Measurements from ENCODE around the gene IL1RL2.

The IL1RL2 gene

DNA sequence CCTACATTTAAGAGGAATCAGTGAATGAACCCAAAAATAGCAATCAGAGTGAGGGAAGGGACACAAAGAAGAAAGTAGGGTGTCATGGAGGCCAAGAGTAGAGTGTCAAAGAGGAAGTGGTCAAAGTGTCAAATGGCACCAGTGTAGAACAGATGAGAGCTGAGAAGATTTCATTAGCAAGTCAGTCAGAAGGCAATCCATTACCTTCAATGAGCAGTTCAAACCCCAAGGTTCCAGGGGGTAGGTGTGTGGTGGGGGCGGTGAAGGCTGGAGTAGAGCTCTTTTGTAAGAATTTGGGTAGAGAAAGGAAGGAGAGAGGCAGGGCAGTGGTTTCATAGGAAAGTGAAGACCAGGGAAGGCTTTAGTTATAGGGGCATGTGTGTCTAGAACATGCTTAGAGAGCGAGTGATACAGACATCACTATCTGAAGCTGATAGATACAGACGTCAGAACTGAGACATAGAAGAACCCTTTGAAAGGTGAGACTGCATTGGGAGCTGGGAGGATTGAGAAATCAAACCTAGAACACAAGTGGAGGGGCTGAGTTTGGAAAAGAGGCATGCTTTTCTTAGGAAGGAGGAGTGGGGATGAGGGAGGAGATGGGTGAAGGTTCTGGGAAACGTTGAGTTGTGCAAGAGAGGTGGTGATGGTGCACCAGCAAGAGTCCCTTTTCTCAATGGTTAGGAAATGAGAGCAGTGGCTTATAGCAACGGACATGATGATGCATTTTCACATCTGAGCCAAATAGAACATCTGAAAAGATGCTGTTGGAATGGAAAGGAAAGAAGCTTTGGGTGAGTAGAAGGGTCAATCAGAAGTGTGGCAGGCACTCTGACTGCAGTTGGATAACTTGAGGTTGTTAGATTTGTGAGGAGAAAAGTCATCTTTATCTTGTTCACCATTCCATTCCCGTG is 75.7 kb downstream of the IL1RL2 start:
- DNase-seq (ENCODE audit: low read depth in 2 of 2, low spot score in 1 of 2): no peak

DNA sequence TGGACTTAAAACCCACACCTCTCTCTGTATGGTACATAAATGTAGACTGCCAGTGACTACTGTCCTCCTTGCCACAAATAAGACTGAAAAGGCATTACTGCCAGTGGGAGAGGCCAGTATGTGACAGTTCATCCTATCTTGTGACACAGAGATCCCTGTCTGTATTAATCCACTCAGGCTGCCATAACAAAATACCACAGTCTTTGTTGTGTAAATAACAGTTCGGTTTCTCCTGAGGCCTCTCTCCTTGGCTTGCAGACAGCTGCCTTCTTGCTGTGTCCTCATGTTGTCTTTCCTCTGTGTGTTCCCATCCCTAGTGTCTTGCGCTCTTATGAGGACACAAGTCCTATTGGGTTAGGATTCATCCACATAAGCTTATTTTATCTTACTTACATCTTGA is 78.1 kb downstream of the IL1RL2 start:
- no peak for DNase-seq (ENCODE audit: low read depth in 2 of 2, low spot score in 1 of 2)

DNA sequence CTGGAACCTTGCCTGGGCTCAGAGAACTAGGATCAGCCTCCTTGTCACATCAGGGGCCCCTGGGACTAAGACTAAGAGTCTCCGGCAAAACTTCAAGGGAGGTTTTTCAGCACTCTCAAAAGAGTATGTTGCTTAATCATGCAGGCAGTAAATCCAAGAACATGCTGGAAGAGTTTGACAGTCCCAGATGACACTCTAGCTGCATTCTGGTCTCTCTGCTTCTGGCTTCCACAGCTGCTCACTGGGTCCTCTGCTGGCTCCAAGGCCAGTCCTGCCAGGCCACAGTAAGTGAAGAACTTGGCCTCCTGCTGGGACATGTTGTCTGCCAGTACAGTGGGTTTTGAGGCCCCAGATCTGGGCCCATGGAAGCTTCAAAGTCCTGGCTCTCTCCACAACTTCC is 79.4 kb downstream of the IL1RL2 start:
- DNase-seq (ENCODE audit: low read depth in 2 of 2, low spot score in 1 of 2): no peak

DNA sequence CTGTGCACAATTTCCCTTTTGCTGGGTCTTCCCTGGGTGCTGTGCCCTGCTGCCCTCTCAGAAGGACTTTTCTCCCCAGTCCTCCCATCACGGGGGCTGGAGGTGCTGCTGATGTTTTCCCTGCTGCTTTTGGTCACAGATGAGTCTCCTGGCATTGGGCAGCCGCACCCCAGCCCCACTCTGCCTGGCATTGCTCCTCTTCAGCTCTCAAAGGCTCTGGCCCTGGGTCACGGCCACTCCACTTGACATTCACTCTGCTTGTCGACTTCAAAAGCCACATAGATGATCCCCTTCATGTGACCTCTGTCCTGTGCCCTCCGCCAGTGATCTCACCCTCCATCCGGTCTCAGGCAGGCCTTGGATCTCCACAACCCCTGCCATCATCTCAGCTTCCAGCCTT is 81.0 kb downstream of the IL1RL2 start:
- DNase-seq (ENCODE audit: low read depth in 2 of 2, low spot score in 1 of 2): no peak

DNA sequence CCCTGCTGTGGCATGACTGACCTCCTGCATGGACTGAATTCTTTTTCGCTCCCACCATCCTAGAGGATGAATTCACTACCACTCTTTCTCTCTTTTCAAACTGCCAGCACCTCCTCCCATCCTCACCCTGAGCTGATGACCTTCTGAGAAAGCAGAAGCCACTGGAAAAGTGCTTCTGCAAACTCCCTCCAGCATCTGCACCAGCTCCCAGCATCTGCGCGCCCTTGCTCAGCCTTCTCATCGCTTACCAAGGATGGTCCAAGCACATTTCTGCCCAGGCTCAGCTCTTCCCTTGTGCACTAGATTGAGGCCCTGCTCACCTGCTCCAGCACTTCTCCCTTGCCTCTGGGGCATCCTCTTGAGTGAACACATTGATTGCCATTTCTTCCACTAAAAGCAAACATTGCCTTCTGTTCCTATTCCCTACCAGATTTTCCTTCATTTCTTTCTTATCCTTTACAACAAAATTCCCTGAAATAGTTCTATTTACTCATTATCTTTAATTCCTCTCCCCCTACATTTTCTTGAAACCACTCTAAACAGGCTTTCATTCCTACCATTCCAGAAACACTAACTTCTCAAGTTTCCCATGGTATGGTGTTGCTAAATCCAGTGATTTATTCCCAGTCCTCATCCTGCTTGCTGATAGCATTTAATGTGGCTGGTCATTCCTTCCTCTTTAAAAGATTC is 81.8 kb downstream of the IL1RL2 start:
- DNase-seq (ENCODE audit: low read depth in 2 of 2, low spot score in 1 of 2): no peak

DNA sequence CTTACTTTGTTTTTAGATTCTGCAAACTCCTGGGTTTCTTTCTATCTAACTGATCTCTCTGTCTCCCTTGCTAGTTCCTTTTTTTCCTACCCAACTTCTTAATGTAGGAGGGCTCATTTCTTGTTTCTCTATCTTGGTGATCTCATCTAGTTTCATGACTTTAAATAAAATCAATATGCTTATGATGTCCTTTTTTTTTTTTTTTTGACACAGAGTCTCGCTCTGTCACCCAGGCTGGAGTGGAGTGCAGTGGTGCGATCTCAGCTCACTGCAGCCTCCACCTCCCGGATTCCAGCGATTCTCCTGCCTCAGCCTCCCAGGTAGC is 82.3 kb downstream of the IL1RL2 start:
- DNase-seq (ENCODE audit: low read depth in 2 of 2, low spot score in 1 of 2): no peak

DNA sequence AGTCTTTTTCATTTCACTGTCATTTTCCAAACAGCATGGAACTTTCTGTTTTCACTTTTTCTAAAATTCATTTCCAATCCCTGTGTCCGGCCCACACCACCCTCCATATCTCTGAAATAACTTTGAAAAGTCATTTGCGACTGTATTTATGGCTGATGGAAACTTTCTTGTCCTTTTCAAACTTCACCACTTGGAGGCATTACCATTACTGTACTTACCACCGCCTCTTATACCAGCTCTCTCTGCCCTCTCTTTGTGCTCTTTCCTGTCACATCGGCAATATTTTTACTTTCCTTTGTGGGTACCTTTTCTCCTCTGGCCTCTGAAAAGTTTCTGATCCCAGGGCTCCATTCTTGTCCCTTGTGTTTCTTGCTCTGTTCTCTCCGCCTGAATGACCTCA is 85.0 kb downstream of the IL1RL2 start:
- DNase-seq (ENCODE audit: low read depth in 2 of 2, low spot score in 1 of 2): no peak

DNA sequence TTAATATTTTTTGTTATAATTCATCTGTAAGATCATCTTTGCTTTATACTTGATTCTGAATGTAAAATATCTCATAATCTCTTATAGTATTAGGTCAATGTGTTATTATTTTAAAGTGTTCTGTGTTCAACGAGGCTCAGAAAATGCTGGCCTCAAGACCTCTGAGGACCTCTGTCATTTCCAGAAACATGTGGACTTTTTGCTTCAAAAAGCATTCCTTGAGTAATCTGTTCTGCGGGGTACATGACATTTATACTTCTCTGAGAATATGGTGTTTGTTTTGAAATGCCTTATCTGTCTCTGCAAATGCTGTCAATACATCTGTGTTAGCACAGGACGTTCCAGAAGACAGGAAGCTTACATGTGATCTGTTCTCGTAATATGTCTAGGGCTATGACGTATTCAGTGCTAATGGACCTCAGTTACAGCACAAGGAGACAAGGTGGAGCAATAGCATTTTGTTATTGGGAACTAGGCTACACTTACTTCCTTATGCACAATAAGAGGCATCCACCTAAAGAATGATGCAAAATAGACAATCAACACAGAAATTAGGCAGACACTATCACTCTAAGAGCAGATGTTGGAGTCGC is 86.9 kb downstream of the IL1RL2 start:
- no peak for DNase-seq (ENCODE audit: low read depth in 2 of 2, low spot score in 1 of 2)

DNA sequence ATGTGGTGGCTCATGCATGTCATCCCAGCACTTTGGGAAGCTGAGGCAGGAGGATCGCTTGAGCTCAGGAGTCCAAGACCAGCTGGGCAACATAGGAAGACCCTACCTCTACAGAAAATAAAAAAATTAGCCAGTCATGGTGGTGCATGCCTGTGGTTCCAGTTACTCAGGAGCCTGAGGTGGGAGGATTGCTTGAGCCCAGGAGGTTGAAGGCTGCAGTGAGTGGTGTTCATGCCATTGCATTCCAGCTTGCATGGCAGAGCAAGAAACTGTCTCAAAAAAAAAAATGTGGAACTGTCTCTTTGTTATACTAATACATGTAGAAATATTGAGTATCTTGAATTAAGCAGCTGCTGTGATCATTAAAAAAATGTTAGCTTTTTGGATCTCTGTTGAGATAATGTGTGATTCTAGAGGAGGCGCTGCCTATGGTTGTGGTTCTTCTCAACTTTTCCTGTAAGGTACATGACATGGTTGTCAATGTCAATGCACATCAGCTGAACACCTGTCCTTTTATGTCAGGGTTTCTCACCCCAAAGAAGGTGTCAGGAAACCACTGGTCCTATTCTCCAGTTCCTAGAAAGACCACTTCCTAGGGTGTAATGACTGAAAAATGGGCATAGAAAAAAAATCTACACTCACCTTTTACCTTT is 89.9 kb downstream of the IL1RL2 start:
- DNase-seq (ENCODE audit: low read depth in 2 of 2, low spot score in 1 of 2): no peak

DNA sequence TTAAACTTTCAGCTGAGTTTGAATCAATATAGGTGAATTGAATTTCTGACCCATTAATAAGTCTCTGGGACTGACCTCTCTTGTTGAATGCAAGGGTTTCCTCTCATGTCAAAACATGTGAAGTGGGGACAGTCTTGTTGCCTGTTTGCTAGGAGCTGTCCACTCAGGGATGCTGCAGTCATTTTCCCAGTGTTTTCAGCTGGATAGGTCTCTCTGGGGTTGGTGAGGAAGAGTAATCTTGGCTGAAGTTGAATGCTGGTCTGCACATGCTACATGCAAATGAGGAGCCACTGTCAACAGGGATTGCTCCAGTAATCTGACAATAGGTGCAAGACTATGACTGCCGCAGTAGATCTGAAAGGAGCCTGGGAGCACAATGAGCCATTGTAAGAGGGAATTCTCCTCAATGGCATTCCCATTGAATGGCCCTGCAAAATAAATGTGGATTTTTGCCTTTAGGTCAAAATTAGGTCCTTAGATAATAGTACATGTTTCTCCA is 90.4 kb downstream of the IL1RL2 start:
- no peak for DNase-seq (ENCODE audit: low read depth in 2 of 2, low spot score in 1 of 2)

DNA sequence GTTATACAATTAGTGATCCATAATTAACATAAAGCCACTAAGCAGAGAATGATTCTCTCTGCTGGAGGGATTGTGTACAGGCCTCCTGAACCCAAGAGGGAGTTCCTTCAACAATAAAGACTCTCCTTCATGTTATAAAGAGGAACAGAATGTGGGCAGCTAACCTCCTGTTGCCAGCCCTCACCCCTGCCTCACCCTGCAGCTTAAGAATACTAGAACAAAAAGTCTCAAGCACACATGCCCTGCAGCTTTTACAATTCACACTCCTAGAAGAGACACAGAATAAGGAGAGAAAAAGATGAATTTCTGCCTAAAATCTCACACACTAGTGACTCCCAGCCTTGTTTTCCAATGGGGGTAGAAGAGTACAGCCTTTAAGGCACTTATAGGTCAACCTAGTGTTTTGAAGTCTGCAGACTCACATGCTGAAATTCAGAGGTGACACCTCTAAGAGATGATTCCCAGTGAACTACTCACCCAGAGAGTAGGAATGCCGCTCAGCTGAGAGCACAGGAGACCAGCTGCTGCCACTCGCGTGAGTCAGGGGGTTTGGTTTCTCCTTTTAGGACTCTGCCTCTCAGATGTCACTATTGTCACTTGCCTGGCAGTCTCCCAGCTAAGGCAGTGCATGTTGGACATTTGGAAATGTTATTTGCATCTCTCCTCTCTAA is 92.0 kb downstream of the IL1RL2 start:
- DNase-seq (ENCODE audit: low read depth in 2 of 2, low spot score in 1 of 2): no peak

DNA sequence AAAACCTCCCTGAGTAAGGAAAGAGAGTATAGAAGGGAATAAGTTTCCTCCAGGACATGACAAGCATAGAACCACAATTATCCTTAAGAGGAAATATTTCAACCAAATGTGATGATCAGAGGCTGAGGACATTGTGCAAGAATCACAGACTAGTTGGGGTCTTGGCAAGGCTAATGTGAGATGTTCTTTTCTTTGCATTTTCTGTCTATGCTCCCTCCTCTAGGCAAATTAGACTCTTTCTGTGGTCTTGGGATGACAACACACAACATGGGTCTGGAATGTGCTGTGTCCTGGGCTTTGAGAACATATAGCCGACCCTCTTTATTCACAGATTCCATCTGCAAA is 92.5 kb downstream of the IL1RL2 start:
- DNase-seq (ENCODE audit: low read depth in 2 of 2, low spot score in 1 of 2): no peak

DNA sequence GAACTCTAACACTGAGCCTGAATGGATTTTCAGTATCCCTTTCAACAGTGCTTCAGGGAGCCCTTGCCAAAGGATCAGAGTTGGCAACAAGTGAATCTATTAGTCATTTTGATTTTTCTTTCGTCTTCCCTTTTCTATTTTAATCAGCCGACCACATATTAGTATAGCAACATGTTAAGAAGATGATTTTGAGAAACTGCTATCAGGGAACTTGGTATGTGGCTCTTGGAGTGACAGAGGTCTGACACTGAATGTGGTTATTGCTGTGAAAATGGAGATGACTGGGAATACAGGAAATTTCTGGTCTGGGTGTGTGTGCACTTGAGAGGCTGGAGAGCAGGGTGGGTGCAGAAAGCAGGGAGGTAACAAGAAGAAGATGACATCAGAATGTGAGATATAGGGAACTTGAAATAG is 95.9 kb downstream of the IL1RL2 start:
- DNase-seq (ENCODE audit: low read depth in 2 of 2, low spot score in 1 of 2): no peak

DNA sequence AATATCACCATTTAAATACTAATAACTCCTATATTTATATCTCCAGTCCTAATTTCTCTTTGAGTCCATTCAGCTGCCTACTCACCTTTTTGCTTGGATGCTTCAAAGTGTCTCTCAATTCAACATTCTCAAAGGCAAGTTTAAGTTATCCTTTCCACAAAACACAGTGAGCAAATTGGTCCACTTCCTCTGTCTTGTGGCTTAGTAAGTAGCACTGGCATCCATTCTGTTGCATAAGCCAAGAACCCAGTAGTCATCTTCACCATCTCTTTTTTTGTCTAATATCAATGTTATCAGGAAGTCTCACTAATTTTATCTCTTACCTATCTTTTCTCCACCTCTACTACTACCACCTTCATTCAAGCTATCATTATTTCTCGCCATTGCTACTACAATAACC is 97.2 kb downstream of the IL1RL2 start:
- DNase-seq (ENCODE audit: low read depth in 2 of 2, low spot score in 1 of 2): no peak

DNA sequence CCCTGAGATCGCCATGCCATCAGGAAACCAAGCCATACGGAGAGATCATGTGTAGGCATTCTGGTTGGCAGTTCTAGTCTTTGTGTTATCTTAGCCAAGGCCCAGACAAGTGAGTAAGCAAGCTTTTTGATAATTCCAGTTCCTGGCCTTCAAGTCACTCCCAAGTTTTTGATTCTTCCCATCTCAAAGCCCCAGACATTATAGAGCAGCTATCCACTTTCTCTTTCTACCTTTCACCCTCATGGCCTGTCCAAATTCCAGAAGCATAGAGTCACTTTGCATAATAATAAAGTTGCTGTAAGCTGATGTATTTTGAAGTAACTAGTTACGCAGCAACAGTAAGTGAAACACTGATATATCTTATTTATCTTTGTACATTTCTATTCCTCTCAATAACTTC is 97.8 kb downstream of the IL1RL2 start:
- DNase-seq (ENCODE audit: low read depth in 2 of 2, low spot score in 1 of 2): no peak

DNA sequence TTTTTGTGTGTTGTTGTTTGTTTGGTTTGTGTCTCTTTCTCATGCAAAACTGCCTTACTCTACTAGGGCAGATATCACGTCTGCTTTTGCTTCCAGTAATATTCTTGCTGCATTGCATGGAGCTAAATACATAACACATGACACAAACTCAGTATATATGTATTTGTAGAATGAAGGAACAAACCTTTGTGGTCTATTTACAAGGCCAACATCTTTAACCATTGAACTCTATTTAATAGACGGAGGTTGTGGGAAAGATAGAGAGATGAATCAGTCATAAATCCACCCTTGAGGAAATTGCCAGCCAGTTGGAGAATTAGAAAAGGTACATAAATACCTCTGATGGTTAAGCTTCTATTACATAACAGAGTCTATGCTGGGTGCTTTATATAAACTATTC is 98.5 kb downstream of the IL1RL2 start:
- no peak for DNase-seq (ENCODE audit: low read depth in 2 of 2, low spot score in 1 of 2)

DNA sequence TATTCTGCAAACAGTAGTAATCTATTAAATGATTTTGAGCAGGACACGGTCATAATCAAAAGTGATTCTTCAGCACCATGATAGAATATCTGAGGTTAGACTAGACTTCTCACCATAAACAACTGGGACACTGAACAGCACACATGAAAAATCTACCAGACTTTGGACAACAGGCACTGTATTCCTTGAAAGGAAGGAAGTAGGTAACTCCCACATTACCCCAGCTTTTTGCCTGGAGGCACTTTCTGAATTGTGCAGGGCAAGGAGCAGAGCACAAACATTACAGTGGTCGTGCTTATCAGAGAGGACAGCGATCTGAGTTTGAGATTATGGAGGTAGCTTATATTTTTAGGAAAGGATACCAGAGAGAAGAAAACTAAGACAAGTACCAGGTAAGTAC is 99.2 kb downstream of the IL1RL2 start:
- no peak for DNase-seq (ENCODE audit: low read depth in 2 of 2, low spot score in 1 of 2)

DNA sequence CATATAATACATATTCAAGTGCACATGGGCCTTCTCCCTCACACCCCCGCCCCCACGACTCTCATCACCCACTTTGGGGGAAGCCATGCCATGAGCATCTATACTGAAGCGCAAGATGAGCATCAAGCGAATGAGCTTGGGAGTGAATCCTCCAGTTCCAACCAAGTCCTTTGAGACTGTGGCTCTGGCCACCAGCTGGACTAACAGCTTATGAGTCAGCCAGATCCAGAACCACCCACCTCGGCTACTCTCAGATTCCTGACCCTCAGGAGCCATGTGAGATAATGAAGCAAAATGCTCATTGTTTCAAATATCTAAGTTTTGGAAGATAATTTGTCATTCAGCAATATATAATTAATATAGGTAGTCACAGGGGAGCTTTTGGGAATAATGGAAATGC is 102.3 kb downstream of the IL1RL2 start:
- DNase-seq (ENCODE audit: low read depth in 2 of 2, low spot score in 1 of 2): no peak

Measured in stimulated activated CD8-positive, alpha-beta memory T cell treated with anti-CD3 and anti-CD28 coated beads, Interleukin-4, amount 100 ng/mL, for 4 hours (primary cell).